HepG2 (cell line): Measurements from ENCODE around the gene DLX5. TPM values are rescaled to one million over a fixed set of nuclear protein-coding genes. Genes with fewer than 3 reads are reported as not detected.

Experiments
- ATAC-seq: fragments of 200-7000 bp; cut with Tn5 transposase; 3 replicates; pipeline ENCODE4 v1.9.1; 2020; ENCODE audit warnings: mild to moderate bottlenecking, moderate library complexity
- BruUV-seq: library from RNA; stranded (reverse); fragments of 400-500 nt; replicated peaks from 2 replicates; lab custom pipeline; 2021; lab: Mats Ljungman, UMichigan
- CTCF ChIA-PET: fragments of 300-600 bp; formaldehyde crosslinking; extraction: SDS; loops from one replicate; lab custom pipeline; 2021; ENCODE audit warnings: low total read pairs, inconsistent platforms, low intra/inter-chr PET ratio; lab: Yijun Ruan, JAX
- POLR2A ChIA-PET: fragments of 350-600 bp; sonication (Branson Sonifier 250); formaldehyde crosslinking; loops from one replicate; lab custom pipeline; 2020; ENCODE audit warnings: antibody characterized with exemption, inconsistent platforms; lab: Yijun Ruan, JAX
- DNase-seq: peaks from one replicate; pipeline ENCODE4 v3.0.0-alpha.2; 2015; ENCODE audit warnings: low spot score
- FAIRE-seq: peaks from 3 replicates; lab custom pipeline; 2011; peaks lifted over from hg19 to GRCh38; lab: Jason Lieb, UNC
- H2AFZ ChIP-seq: one replicate; pipeline ENCODE4 v1.6.1; 2011; ENCODE audit warnings: low read length, inconsistent platforms
- H3K27ac ChIP-seq: fragments of 300-600 bp; 3 replicates; pipeline ENCODE4 v1.8.0; 2011; ENCODE audit warnings: mixed run types, mild to moderate bottlenecking, mixed read lengths, low read length, inconsistent platforms; ENCODE audit not compliant: insufficient read depth; ENCODE audit errors: extremely low read length
- H3K27me3 ChIP-seq, 2 experiments: fragments of 200-600 bp in 1 of 2; 2 replicates in 1 of 2; 3 replicates in 1 of 2; pipeline versions ENCODE4 v1.6.0 to v1.8.0; 2011; ENCODE audit warnings: low read length in 2 of 2, mild to moderate bottlenecking in 2 of 2, moderate library complexity in 2 of 2, inconsistent platforms in 1 of 2; ENCODE audit not compliant: insufficient read depth in 2 of 2, control insufficient read depth in 1 of 2
- H3K36me3 ChIP-seq, 2 experiments: fragments of 200-600 bp in 1 of 2; replicated peaks in 1 of 2; 2 replicates in 1 of 2; 3 replicates in 1 of 2; pipeline versions ENCODE4 v1.5.1 to v1.8.0; 2011; ENCODE audit warnings: low read length in 2 of 2, inconsistent platforms in 1 of 2; ENCODE audit not compliant: insufficient read depth in 2 of 2, control insufficient read depth in 1 of 2
- H3K4me1 ChIP-seq: 2 replicates; pipeline ENCODE4 v1.5.1; 2012; ENCODE audit warnings: low read length, inconsistent platforms; ENCODE audit not compliant: insufficient read depth
- H3K4me2 ChIP-seq: 2 replicates; pipeline ENCODE4 v1.6.0; 2011; ENCODE audit warnings: low read depth, low read length, inconsistent platforms
- H3K4me3 ChIP-seq, 3 experiments: fragments of 200-600 bp in 1 of 3; sonication (generic), shearing (Covaris generic) in 1 of 3; replicated peaks in 1 of 3; 2 replicates each; pipeline ENCODE4 v1.5.1; 2011 to 2016; ENCODE audit warnings: low read length in 3 of 3, inconsistent platforms in 2 of 3, low read depth in 2 of 3, mild to moderate bottlenecking in 2 of 3, control low read depth in 1 of 3, mixed read lengths in 1 of 3; ENCODE audit not compliant: insufficient read depth in 1 of 3
- H3K79me2 ChIP-seq: one replicate; pipeline ENCODE4 v1.6.1; 2011; ENCODE audit warnings: low read length, inconsistent platforms; ENCODE audit not compliant: insufficient read depth
- H3K9ac ChIP-seq: 2 replicates; pipeline ENCODE4 v1.6.0; 2011; ENCODE audit warnings: mild to moderate bottlenecking, low read depth, low read length, inconsistent platforms; ENCODE audit not compliant: insufficient read depth
- H3K9me3 ChIP-seq: 2 replicates; pipeline ENCODE4 v1.5.1; 2012; ENCODE audit warnings: mild to moderate bottlenecking, low read length
- H4K20me1 ChIP-seq: 2 replicates; pipeline ENCODE4 v1.6.0; 2011; ENCODE audit warnings: inconsistent platforms, mild to moderate bottlenecking, low read length, moderate library complexity; ENCODE audit not compliant: insufficient read depth
- BATF2 ChIP-seq: sonication (generic); formaldehyde crosslinking; IDR thresholded peaks from 2 replicates; pipeline ENCODE4 v1.8.0; 2022; ENCODE audit warnings: mild to moderate bottlenecking, missing genetic modification reagents, moderate library complexity
- PHF5A ChIP-seq: IDR thresholded peaks from one replicate; pipeline ENCODE4 v1.6.1; 2018; ENCODE audit warnings: low read depth, missing genetic modification reagents; ENCODE audit not compliant: unreplicated experiment
- RELA ChIP-seq: sonication (generic); formaldehyde crosslinking; IDR thresholded peaks from 2 replicates; pipeline ENCODE4 v1.4.0; 2020; ENCODE audit warnings: missing genetic modification reagents
- SIN3A ChIP-seq: IDR thresholded peaks from 2 replicates; pipeline ENCODE4 v1.6.1; 2011; ENCODE audit warnings: low read depth, mild to moderate bottlenecking, control low read depth, low read length, borderline replicate concordance
- TFAP4 ChIP-seq: sonication (generic); IDR thresholded peaks from 2 replicates; pipeline ENCODE4 v1.6.1; 2016; ENCODE audit warnings: low read depth, borderline replicate concordance
- ZBTB26 ChIP-seq: IDR thresholded peaks from 2 replicates; pipeline ENCODE4 v1.6.1; 2016; ENCODE audit warnings: missing compliant biosample characterization, missing genetic modification reagents, borderline replicate concordance
- ZFP1 ChIP-seq: IDR thresholded peaks from 2 replicates; pipeline ENCODE4 v1.6.1; 2016
- ZFP37 ChIP-seq: sonication (generic); formaldehyde crosslinking; IDR thresholded peaks from 2 replicates; pipeline ENCODE4 v1.4.0; 2020; ENCODE audit warnings: missing genetic modification reagents, borderline replicate concordance
- ZHX2 ChIP-seq, 2 experiments: sonication (generic) in 1 of 2; formaldehyde crosslinking in 1 of 2; IDR thresholded peaks; 2 replicates each; pipeline versions ENCODE4 v1.6.1 to v1.9.0; 2014 to 2022; ENCODE audit warnings: antibody characterized with exemption in 1 of 2, borderline replicate concordance in 1 of 2, inconsistent platforms in 1 of 2, low read depth in 1 of 2, missing genetic modification reagents in 1 of 2
- ZNF136 ChIP-seq: sonication (generic); formaldehyde crosslinking; IDR thresholded peaks from 2 replicates; pipeline ENCODE4 v1.8.1; 2022; ENCODE audit warnings: low read depth, mild to moderate bottlenecking, moderate library complexity, missing genetic modification reagents
- ZNF564 ChIP-seq: sonication (generic); formaldehyde crosslinking; IDR thresholded peaks from 2 replicates; pipeline ENCODE4 v1.8.1; 2023; ENCODE audit warnings: mild to moderate bottlenecking, missing genetic modification reagents
- ZNF629 ChIP-seq: sonication (generic); formaldehyde crosslinking; conservative IDR thresholded peaks from 2 replicates; pipeline ENCODE4 v1.5.0; 2020; ENCODE audit warnings: missing genetic modification reagents
- WGBS: methylation state at CpG from one replicate; pipeline ENCODE4 v1.1.6; 2017; ENCODE audit warnings: low lambda C conversion rate; 5-methylcytosine and 5-hydroxymethylcytosine counted together
- in situ Hi-C: cut with HindIII; loops from 2 replicates; pipeline ENCODE4 v1.10.0; 2017; ENCODE audit warnings: low pct_unique_long_range_greater_than_20kb; ENCODE audit not compliant: extremely low pct_ligation_motif_present
- intact Hi-C: fragments of 100-400 bp; cut with micrococcal nuclease; formaldehyde crosslinking; loops from one replicate; pipeline ENCODE4 v1.10.0; 2022; ENCODE audit not compliant: unreplicated experiment
- polyA plus RNA-seq, 8 experiments: library from polyadenylated mRNA; depleted of rRNA in 3 of 8; stranded (reverse) in 7 of 8; unstranded in 1 of 8; fragments of >200 nt; fragmentation: Illumina TruSeq in 4 of 8; extraction: Trizol in 4 of 8; gene quantifications; 2 replicates each; pipeline versions ENCODE4 v1.2.1 to v1.2.3, GENCODE V29; 2011 to 2016; ENCODE audit warnings: low read depth in 4 of 8, missing spikeins in 1 of 8, mixed read lengths in 1 of 8; ENCODE audit not compliant: insufficient read depth in 1 of 8
- total RNA-seq, 5 experiments: library from RNA; depleted of rRNA; stranded (reverse); fragments of >200 nt; fragmentation: Illumina TruSeq; extraction: Trizol; gene quantifications; 2 replicates each; pipeline ENCODE4 v1.2.3, GENCODE V29; 2016; ENCODE audit warnings: low read depth in 1 of 5

Gene DLX5
- total and polyA plus RNA-seq, 2 of the 13 experiments (the other 11 are each of a cell fraction or from before 2014, with no cell fraction given) = not detected

- Histone ChIP-seq H3K4me2 (no peak overlapping the region), H3K79me2 (no peaks in the 10 kb centered on the region), H3K9ac (no peak overlapping the region), H2AFZ (no peak overlapping the region), H4K20me1 (no peaks in the 10 kb centered on the region), H3K9me3 (no peaks in the 10 kb centered on the region), H3K36me3 (no peaks in the 10 kb centered on the region), H3K4me1 (0 out of 2 replicates have a peak, but pooled peaks cover 11% of the 10 kb centered on the region), H3K27ac (no peak overlapping the region), H3K4me3 (no peak overlapping the region), H3K27me3 (no peaks in the 10 kb centered on the region)
- POLR2A ChIA-PET = no interaction called here
- DNase-seq (no peak), FAIRE-seq (no peak), ATAC-seq (no peak)
- 43% methylated on average over 5 of the region's 5 CpGs for WGBS
- intact Hi-C loops = no loop called here
- in situ Hi-C loops = loop anchor here (25.0 kb wide), 1 partner anchor 1127 kb away; no protein-coding TSS in a partner anchor
- BruUV-seq = no TSS peak
- CTCF ChIA-PET = no interaction called here
- TF ChIP-seq ZFP37 (no peak), PHF5A (CRISPR knock-in tag) (no peak), ZNF136 (CRISPR knock-in tag) (no peak), ZNF629 (no peak), ZHX2 (IDR thresholded peaks at IDR 0.05; ENCODE audit: low read depth) (no peak), ZHX2 (CRISPR knock-in tag; IDR thresholded peaks at IDR 0.05; ENCODE audit: borderline replicate concordance) (no peak), RELA (no peak), TFAP4 (no peak), ZBTB26 (CRISPR knock-in tag) (no peak), SIN3A (no peak), BATF2 (CRISPR knock-in tag) (no peak), ZFP1 (CRISPR knock-in tag) (no peak), ZNF564 (CRISPR knock-in tag) (no peak)
These were observed 14.9 kb upstream of the DLX5 start for GRCh38 chr7:97039374-97040065.
